GM21825 (cell line): ENCODE measurements around the gene PLEKHF1.
A peak's percentile ranks its signal among the peaks of the same experiment; 100 is the strongest.

Experiments
- ATAC-seq: cut with Tn5 transposase; IDR thresholded peaks from one replicate; pipeline ENCODE4 v1.9.1; 2021; ENCODE audit warnings: mild to moderate bottlenecking, moderate library complexity; ENCODE audit not compliant: unreplicated experiment

PLEKHF1 gene

GRCh38 chr19:29677001-29677817, 11.9 kb downstream of the PLEKHF1 start:
- ATAC-seq = no peak

- no peak for ATAC-seq
These were observed 13.3 kb downstream of the PLEKHF1 start for GRCh38 chr19:29678484-29679106.

DNA sequence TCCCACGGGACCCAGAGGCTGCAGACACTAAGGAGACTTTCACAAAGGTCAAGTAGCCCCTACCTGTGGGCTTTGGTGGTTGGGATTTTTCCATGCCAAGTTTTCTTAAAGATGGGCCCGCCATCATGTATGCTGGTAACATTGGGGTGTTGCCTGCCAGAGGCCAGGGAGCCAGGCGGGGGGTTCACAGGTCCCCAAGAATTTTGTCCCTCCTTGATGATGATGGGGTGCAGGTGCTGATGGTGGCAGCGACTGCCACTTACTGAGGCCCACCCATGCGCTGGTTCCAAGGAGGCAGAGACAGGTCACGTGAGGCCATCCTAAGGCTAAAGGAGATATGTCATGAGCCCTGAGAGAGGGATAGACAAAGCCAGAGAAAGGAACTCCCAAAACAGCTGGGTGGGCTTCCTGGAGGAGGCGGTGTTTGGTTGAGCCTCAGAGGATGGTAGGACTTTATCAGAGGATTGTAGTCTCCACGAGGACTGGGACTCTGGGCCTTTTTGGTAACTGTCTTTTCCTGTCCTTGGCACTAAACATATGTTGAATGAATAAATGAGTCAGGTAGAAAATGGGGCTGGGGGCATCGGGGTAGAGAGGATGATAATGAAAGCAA, 14.4 kb downstream of the PLEKHF1 start:
- no peak for ATAC-seq

- ATAC-seq = peak; percentile 75
These were observed 15.2 kb downstream of the PLEKHF1 start for GRCh38 chr19:29680447-29680846.

DNA sequence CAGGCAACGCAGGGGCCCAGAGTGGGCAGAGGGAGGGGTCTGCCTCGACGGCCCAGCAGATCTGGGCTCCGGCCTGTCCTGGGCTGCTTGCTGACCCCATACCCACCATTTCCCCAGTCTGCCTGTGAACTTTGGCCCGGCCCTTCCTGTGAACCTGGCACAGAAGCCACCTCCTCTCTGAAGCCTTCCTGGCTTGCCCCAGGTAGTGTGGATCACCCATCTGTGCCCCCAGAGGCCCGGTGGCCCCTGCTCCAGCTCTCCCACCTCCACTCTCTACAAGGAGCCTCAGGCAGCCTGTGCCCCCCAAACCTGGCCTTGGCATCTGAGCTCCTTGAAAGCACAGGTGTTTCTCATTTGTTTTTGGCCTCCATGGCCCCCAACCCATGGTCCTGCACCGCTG, 15.7 kb downstream of the PLEKHF1 start:
- no peak for ATAC-seq

DNA sequence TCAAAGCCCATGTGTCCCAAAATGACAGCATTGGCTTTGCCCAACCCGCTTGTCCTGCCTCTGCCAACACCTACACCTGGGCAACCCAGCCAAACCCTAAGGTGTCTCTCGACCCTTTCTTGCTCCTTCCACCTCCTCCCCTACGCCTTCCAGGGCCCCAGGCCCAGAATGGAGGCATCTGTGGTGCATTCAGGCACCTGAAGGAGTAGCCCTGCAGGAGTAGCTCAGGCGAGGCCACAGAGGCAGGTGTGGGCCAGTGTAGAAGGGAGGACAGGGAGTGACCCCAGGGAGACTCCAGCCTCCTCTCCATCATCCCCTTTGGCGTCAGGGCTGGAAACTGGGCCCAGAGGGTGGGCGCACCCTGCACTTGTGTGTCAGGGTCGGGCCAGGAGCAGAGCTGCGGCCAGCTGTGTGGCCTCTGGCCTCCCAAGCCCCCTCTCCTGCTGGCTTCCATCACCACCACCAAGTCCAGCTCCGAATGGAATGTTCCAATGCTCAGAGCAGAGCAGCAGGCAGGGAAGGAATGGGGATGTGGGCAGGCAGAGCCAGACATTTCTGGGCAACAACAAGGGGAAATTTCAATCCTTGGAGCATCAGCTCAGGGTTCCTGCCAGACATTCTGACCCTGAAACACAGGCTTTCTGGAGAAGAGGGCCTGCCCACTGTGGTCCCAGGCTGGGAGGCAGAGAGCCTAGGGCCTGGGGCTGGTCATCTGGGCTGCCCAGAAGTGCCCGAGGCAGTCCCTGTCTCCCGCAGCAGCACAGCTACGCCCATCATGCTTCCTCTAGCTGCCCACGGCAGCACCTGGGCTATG, 16.4 kb downstream of the PLEKHF1 start:
- ATAC-seq = no peak

GRCh38 chr19:29682236-29682895, 17.1 kb downstream of the PLEKHF1 start:
- ATAC-seq = no peak

DNA sequence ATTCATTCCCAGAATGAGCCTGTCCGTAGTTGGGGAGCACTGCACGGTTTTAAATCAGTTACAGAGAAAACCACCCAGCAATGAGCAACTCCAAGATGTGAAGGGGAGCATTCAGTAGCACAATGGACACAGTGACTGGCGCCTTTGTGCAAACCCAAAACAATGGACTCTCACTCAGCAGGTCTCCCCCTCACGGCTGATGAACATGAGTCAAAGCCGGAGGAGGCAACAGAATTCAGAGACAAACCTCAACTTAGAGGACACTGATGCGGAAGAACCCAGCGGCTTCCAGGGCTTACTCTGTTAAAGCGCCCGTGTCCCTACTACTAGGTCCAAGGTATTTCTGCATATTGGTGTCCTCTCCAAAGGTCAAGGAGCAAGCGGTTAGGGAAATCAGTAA, 17.7 kb downstream of the PLEKHF1 start:
- no peak for ATAC-seq

DNA sequence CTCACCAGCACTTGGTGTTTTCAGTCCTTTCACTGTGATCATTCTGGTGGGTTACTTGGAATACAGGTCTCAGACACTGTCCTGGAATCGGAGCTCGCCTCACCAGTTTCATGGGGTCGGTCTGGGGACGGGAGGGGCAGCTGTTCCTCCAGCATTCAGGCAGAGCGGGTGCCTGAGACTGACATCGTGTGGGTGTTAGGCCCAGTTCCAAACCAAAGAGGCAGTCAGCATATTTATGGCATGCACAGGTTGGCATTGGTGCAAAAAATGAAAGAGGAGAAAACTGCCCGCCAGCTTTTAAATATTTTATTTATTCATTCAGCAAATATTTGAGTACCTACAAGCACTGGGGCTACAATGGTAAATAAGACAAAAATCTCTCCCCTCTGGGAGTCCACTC, 20.1 kb downstream of the PLEKHF1 start:
- no peak for ATAC-seq

GRCh38 chr19:29686285-29686805, 21.1 kb downstream of the PLEKHF1 start:
- ATAC-seq = no peak

DNA sequence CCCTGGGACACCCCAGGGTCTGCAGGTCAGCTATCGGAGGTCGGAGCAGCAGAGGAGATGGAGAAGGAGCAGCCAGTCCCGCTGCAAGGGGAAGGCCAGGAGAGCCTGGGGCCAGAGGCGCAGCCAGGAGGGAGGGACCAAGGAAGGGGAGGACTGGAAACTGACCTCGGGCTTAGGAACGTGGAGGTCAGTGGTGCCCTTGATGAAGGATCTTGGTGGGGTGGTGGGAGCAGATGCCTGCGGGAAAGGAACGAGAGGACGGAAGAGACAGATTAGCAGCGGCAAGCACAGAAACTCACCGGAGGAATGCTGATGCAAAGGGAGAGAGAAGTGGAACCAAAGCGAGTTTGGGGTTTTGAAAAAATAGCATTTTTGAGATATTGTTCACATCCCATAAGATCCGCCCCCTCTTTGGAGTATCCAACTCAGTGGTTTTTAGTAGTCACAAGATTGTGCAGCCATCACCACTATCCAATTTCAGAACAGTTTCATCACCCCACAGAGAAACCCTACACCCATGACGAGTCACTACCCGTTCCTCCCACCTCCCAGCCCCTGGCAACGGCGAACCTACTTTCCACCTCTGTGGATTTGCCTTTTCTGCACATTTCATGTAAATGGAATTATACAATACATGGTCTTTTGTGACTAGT, 22.1 kb downstream of the PLEKHF1 start:
- ATAC-seq = no peak

GRCh38 chr19:29687897-29688728, 22.9 kb downstream of the PLEKHF1 start:
- no peak for ATAC-seq

DNA sequence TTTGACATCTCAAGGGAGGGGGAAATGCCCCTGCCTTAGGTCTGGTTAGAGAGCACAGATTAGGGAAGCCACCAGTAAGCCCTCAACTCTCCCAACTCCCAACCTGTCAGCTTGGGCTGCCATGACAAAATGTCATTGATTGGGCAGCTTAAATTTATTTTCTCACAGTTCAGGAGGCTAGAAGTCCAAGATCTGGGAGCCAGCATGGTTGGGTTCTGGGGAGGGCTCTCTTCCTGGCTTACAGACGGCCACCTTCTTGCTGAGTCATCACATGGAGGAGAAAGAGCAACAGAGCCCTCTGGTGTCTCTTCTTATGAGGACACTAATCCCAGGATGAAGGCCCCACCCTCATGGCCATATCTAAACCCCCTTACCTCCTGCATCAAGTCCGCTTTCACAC, 25.6 kb downstream of the PLEKHF1 start:
- ATAC-seq = no peak

DNA sequence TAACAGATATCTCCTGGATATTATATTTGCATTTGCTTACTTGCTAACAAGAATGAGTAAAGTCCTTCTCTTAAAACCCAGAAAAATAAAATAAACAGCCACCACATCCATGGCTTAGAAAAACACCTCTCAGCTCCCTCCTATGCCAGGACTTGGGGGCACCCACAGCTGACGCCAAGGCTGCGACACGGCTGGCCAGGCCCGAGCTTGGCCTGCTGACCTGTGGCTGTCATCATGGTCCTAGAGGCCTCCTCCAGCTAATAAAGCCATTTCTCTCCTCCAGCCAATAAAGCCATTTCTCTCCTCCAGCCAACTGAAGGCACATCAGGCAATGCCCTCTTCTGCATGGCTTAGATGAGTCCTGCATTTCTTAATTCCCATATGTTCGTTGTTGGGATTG, 28.9 kb downstream of the PLEKHF1 start:
- ATAC-seq = no peak

DNA sequence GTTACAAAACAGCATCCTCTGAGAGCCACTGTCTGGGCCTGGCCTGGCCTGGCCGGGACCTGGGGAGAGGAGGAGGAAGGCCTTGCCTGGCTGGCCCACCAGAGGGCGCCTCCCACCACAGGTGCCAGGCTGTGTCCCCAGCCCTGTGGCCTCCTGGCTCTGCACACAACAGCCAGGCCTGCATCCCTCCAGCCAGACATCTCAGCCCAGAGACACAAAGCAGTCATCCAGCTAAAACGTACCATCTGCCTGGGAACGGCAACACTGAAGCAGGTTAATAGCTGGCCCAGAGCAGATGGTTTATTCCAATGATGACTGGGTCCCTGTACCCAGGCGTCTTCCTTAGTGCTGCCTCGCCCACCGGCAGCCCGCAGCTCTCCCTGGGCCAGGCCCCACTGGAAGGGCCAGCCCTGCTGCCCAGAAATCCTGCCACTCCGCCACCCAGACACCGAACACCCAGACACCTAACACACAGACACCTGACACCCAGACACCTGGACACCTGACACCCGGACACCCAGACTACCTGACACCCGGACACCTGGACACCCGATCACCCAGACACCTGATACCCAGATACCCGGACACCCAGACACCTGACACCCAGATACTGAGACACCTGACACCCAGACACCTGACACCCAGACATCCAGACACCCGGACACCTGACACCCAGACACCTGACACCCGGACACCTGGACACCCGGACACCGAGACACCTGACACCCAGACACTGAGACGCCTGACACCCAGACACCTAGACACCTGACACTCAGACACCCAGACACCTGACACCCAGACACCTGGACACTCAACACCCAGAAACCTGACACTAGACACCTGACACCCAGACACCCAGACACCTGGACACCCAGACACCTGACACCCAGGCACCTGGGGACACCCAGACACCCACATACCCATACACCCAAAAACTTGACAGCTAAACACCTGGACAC, 29.7 kb downstream of the PLEKHF1 start:
- peak; percentile 91 for ATAC-seq

- ATAC-seq = no peak
These were observed 30.7 kb downstream of the PLEKHF1 start for GRCh38 chr19:29695765-29696564.

- ATAC-seq = no peak
These were observed 31.2 kb downstream of the PLEKHF1 start for GRCh38 chr19:29696565-29696846.
